K562 (cell line): ENCODE data around the gene POLL.

Source experiments
- CHD2 ChIP-seq: IDR thresholded peaks from 2 replicates; pipeline ENCODE4 v1.6.1; 2011; ENCODE audit warnings: low read depth, low read length
- FOXM1 ChIP-seq, 2 experiments: fragments of 450-650 bp in 1 of 2; sonication (generic) in 1 of 2; formaldehyde crosslinking in 1 of 2; IDR thresholded peaks; 2 replicates each; pipeline versions ENCODE4 v1.6.1 to v1.9.0; 2017 to 2022; ENCODE audit warnings: low read depth in 2 of 2, mild to moderate bottlenecking in 2 of 2, missing genetic modification reagents in 1 of 2, moderate library complexity in 1 of 2
- KAT7 ChIP-seq: sonication (generic); formaldehyde crosslinking; IDR thresholded peaks from 2 replicates; pipeline ENCODE4 v1.8.0; 2022; ENCODE audit warnings: missing genetic modification reagents, mild to moderate bottlenecking, borderline replicate concordance
- MAFG ChIP-seq: fragments of 450-650 bp; conservative IDR thresholded peaks from 2 replicates; pipeline ENCODE4 v1.6.1; 2016; ENCODE audit warnings: missing genetic modification characterization, missing compliant biosample characterization
- NFIC ChIP-seq: fragments of 450-650 bp; IDR thresholded peaks from 2 replicates; pipeline ENCODE4 v1.6.1; 2017; ENCODE audit warnings: mild to moderate bottlenecking, inconsistent platforms
- PHB ChIP-seq: fragments of 250-450 bp; sonication (Bioruptor Pico); IDR thresholded peaks from 2 replicates; pipeline ENCODE4 v1.5.0; 2021
- POLR2A ChIP-seq: fragments of 450-650 bp; conservative IDR thresholded peaks from 2 replicates; pipeline ENCODE4 v1.6.1; 2016
- XRCC4 ChIP-seq: IDR thresholded peaks from one replicate; pipeline ENCODE4 v1.6.1; 2011; ENCODE audit not compliant: insufficient read depth, insufficient read length; ENCODE audit errors: extremely low read depth

GRCh38 chr10:101561068-101561915 is 26.8 kb downstream of the POLL start:
- TF ChIP-seq PHB (CRISPR knock-in tag) (no peak), XRCC4 (no peak), NFIC (0 out of 2 replicates have a peak, but pooled peaks have one; percentile 2), CHD2 (no peak), POLR2A (no peak), KAT7 (CRISPR knock-in tag) (no peak), MAFG (tag) (no peak), FOXM1 (IDR thresholded peaks at IDR 0.05; ENCODE audit: low read depth) (no peak), FOXM1 (CRISPR knock-in tag; IDR thresholded peaks at IDR 0.05; ENCODE audit: low read depth) (no peak)
